ENCODE data around the gene QKI.

- no peak for TF ChIP-seq CTCF (IDR thresholded peaks at IDR 0.05; ENCODE audit: low read depth, low read length)
- TF ChIP-seq MYC (IDR thresholded peaks at IDR 0.05; ENCODE audit: low read depth, low read length): no peak
- no peak for TF ChIP-seq POLR2A (IDR thresholded peaks at IDR 0.05; ENCODE audit: extremely low read depth, insufficient read length)
Observed at GRCh38 chr6:163600781-163601180, 186.3 kb downstream of the QKI start.
